HepG2 (cell line): Measurements from ENCODE around the gene TMEM19. TPM values are rescaled to one million over a fixed set of nuclear protein-coding genes. Genes with fewer than 3 reads are reported as not detected.
A peak's percentile ranks its signal among the peaks of the same experiment; 100 is the strongest.

ENCODE experiments used
- E2F1 ChIP-seq: sonication (generic); formaldehyde crosslinking; IDR thresholded peaks from 2 replicates; pipeline ENCODE4 v1.5.0; 2020; ENCODE audit warnings: missing genetic modification reagents
- HDAC1 ChIP-seq: sonication (generic); formaldehyde crosslinking; IDR thresholded peaks from 2 replicates; pipeline ENCODE4 v1.5.1; 2020; ENCODE audit warnings: mild to moderate bottlenecking, missing genetic modification reagents
- HNRNPK ChIP-seq: fragments of 200-400 bp; formaldehyde crosslinking; IDR thresholded peaks from 2 replicates; pipeline ENCODE4 v1.6.1; 2018; ENCODE audit warnings: low read length, low read depth, moderate library complexity, mild to moderate bottlenecking; ENCODE audit not compliant: poor library complexity, severe bottlenecking
- KDM3A ChIP-seq: IDR thresholded peaks from 2 replicates; pipeline ENCODE4 v1.6.1; 2018; ENCODE audit warnings: low read depth, missing compliant biosample characterization
- NCOA1 ChIP-seq: sonication (generic); formaldehyde crosslinking; IDR thresholded peaks from 2 replicates; pipeline ENCODE4 v1.9.0; 2021; ENCODE audit warnings: missing genetic modification reagents
- PATZ1 ChIP-seq: sonication (generic); formaldehyde crosslinking; IDR thresholded peaks from 2 replicates; pipeline ENCODE4 v1.4.0; 2020; ENCODE audit warnings: missing genetic modification reagents
- RBFOX2 ChIP-seq: fragments of 200-400 bp; formaldehyde crosslinking; IDR thresholded peaks from 2 replicates; pipeline ENCODE4 v1.6.1; 2017; ENCODE audit warnings: low read depth, mild to moderate bottlenecking, low read length
- RFX3 ChIP-seq: IDR thresholded peaks from 2 replicates; pipeline ENCODE4 v1.6.1; 2016; ENCODE audit warnings: missing biosample characterization, missing genetic modification reagents
- SRF ChIP-seq: IDR thresholded peaks from 2 replicates; pipeline ENCODE4 v1.6.1; 2011; ENCODE audit warnings: mild to moderate bottlenecking, low read depth, low read length, moderate library complexity
- ZMAT3 ChIP-seq: sonication (generic); formaldehyde crosslinking; conservative IDR thresholded peaks from 2 replicates; pipeline ENCODE4 v1.7.0; 2021; ENCODE audit warnings: missing genetic modification reagents
- ZNF207 ChIP-seq: fragments of 450-650 bp; IDR thresholded peaks from 2 replicates; pipeline ENCODE4 v1.6.1; 2016; ENCODE audit warnings: antibody characterized with exemption, borderline replicate concordance
- ZNF224 ChIP-seq: sonication (generic); formaldehyde crosslinking; IDR thresholded peaks from 2 replicates; pipeline ENCODE4 v1.5.0; 2020; ENCODE audit warnings: mild to moderate bottlenecking, missing genetic modification reagents
- ZNF234 ChIP-seq: sonication (generic); formaldehyde crosslinking; conservative IDR thresholded peaks from 2 replicates; pipeline ENCODE4 v1.5.1; 2020; ENCODE audit warnings: mild to moderate bottlenecking, missing genetic modification reagents
- ZNF644 ChIP-seq: IDR thresholded peaks from 2 replicates; pipeline ENCODE4 v1.6.1; 2016; ENCODE audit warnings: low read depth
- ZNF678 ChIP-seq: sonication (generic); formaldehyde crosslinking; IDR thresholded peaks from 2 replicates; pipeline ENCODE4 v1.4.0; 2020; ENCODE audit warnings: mild to moderate bottlenecking, missing genetic modification reagents
- polyA plus RNA-seq, 8 experiments: library from polyadenylated mRNA; depleted of rRNA in 3 of 8; stranded (reverse) in 7 of 8; unstranded in 1 of 8; fragments of >200 nt; fragmentation: Illumina TruSeq in 4 of 8; extraction: Trizol in 4 of 8; gene quantifications; 2 replicates each; pipeline versions ENCODE4 v1.2.1 to v1.2.3, GENCODE V29; 2011 to 2016; ENCODE audit warnings: low read depth in 4 of 8, missing spikeins in 1 of 8, mixed read lengths in 1 of 8; ENCODE audit not compliant: insufficient read depth in 1 of 8
- total RNA-seq, 5 experiments: library from RNA; depleted of rRNA; stranded (reverse); fragments of >200 nt; fragmentation: Illumina TruSeq; extraction: Trizol; gene quantifications; 2 replicates each; pipeline ENCODE4 v1.2.3, GENCODE V29; 2016; ENCODE audit warnings: low read depth in 1 of 5
- TF ChIP-seq, protein P1 (sequence below): sonication (generic); formaldehyde crosslinking; IDR thresholded peaks from 2 replicates; pipeline ENCODE4 v1.4.0; 2020; ENCODE audit warnings: missing genetic modification reagents
- TF ChIP-seq, protein P2 (sequence below): sonication (generic); formaldehyde crosslinking; IDR thresholded peaks from 2 replicates; pipeline ENCODE4 v1.4.0; 2020; ENCODE audit warnings: mild to moderate bottlenecking, missing genetic modification reagents
- TF ChIP-seq, protein P3 (sequence below): sonication (generic); formaldehyde crosslinking; IDR thresholded peaks from 2 replicates; pipeline ENCODE4 v1.8.0; 2022; ENCODE audit warnings: missing genetic modification reagents, mild to moderate bottlenecking, moderate library complexity, borderline replicate concordance
- TF ChIP-seq, protein P4 (sequence below): sonication (generic); formaldehyde crosslinking; IDR thresholded peaks from 2 replicates; pipeline ENCODE4 v1.5.0; 2020; ENCODE audit warnings: missing genetic modification reagents
- TF ChIP-seq, protein P5 (sequence below): sonication (generic); formaldehyde crosslinking; IDR thresholded peaks from 2 replicates; pipeline ENCODE4 v1.8.1; 2023; ENCODE audit warnings: mild to moderate bottlenecking, missing genetic modification reagents, borderline replicate concordance

Gene TMEM19
- total and polyA plus RNA-seq, 2 of the 13 experiments (the other 11 are each of a cell fraction or from before 2014, with no cell fraction given): 16.9 to 22.5 TPM

DNA sequence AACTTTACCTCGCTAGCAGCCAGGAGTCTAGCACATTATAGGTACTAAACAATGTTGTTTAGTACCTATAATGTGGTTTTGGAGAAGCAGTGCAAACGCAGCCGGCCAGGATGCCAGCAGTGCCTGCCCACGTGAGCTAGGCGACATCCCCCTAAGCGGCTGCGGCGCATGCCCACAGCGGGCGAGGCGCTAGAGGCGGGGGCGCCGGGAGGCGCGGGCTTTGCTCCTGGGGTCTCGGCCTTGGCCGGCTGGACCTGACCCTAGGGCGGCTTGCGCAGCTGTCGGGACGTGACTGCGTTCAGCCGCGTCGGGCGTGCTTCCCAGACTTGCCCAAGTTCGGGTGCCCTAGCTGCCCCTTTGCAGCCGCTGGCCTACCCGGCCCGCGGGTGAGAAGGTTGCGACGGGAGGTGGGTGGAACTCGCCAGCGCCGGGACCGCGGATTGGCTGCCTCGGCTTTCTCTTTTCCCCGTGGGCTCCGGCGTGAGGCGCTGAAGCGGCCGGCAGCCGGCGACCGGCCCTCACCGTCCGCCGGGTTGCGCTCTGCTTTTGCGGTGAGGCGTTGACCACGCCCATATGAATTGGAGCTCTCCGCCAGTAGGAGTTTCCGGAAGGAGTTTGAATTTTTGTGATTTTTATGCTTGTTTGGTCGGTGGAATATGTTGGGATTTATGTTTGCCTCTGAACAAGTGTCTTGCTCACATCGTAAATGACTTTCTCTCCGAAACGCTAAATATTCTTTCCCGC lies at the start of gene TMEM19 (continued):
- TF ChIP-seq E2F1 (CRISPR knock-in tag): no peak; the same call in 1 of the 2 replicates
- TF ChIP-seq ZNF234: no peak
- peak; percentile 93 for TF ChIP-seq RBFOX2
- TF ChIP-seq NCOA1 (CRISPR knock-in tag): peak; percentile 83; the same call in 1 of the 2 replicates
- TF ChIP-seq, protein P1, sequence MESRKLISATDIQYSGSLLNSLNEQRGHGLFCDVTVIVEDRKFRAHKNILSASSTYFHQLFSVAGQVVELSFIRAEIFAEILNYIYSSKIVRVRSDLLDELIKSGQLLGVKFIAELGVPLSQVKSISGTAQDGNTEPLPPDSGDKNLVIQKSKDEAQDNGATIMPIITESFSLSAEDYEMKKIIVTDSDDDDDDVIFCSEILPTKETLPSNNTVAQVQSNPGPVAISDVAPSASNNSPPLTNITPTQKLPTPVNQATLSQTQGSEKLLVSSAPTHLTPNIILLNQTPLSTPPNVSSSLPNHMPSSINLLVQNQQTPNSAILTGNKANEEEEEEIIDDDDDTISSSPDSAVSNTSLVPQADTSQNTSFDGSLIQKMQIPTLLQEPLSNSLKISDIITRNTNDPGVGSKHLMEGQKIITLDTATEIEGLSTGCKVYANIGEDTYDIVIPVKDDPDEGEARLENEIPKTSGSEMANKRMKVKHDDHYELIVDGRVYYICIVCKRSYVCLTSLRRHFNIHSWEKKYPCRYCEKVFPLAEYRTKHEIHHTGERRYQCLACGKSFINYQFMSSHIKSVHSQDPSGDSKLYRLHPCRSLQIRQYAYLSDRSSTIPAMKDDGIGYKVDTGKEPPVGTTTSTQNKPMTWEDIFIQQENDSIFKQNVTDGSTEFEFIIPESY (CRISPR knock-in tag): no peak
- no peak for TF ChIP-seq ZNF207
- TF ChIP-seq ZMAT3 (CRISPR knock-in tag): peak; percentile 71; the same call in 1 of the 2 replicates
- TF ChIP-seq, protein P2, sequence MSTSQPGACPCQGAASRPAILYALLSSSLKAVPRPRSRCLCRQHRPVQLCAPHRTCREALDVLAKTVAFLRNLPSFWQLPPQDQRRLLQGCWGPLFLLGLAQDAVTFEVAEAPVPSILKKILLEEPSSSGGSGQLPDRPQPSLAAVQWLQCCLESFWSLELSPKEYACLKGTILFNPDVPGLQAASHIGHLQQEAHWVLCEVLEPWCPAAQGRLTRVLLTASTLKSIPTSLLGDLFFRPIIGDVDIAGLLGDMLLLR (CRISPR knock-in tag): peak; percentile 93
- TF ChIP-seq, protein P3, sequence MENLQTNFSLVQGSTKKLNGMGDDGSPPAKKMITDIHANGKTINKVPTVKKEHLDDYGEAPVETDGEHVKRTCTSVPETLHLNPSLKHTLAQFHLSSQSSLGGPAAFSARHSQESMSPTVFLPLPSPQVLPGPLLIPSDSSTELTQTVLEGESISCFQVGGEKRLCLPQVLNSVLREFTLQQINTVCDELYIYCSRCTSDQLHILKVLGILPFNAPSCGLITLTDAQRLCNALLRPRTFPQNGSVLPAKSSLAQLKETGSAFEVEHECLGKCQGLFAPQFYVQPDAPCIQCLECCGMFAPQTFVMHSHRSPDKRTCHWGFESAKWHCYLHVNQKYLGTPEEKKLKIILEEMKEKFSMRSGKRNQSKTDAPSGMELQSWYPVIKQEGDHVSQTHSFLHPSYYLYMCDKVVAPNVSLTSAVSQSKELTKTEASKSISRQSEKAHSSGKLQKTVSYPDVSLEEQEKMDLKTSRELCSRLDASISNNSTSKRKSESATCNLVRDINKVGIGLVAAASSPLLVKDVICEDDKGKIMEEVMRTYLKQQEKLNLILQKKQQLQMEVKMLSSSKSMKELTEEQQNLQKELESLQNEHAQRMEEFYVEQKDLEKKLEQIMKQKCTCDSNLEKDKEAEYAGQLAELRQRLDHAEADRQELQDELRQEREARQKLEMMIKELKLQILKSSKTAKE (CRISPR knock-in tag): peak; percentile 82; the same call in 1 of the 2 replicates
- TF ChIP-seq ZNF678: peak; percentile 89; the same call in 1 of the 2 replicates
- TF ChIP-seq HDAC1 (CRISPR knock-in tag): peak; percentile 97
- TF ChIP-seq, protein P4, sequence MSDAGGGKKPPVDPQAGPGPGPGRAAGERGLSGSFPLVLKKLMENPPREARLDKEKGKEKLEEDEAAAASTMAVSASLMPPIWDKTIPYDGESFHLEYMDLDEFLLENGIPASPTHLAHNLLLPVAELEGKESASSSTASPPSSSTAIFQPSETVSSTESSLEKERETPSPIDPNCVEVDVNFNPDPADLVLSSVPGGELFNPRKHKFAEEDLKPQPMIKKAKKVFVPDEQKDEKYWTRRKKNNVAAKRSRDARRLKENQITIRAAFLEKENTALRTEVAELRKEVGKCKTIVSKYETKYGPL (CRISPR knock-in tag): no peak; the same call in 1 of the 2 replicates
- peak; percentile 86 for TF ChIP-seq ZNF224 (CRISPR knock-in tag)
- no peak for TF ChIP-seq SRF
- TF ChIP-seq KDM3A (CRISPR knock-in tag): peak; percentile 86; the same call in 1 of the 2 replicates
- TF ChIP-seq HNRNPK: no peak
- TF ChIP-seq RFX3 (CRISPR knock-in tag): peak; percentile 20; the same call in 1 of the 2 replicates
- TF ChIP-seq PATZ1: peak; percentile 67
- 0 out of 2 replicates have a peak, but pooled peaks have one; percentile 18 for TF ChIP-seq ZNF644 (CRISPR knock-in tag)
- TF ChIP-seq, protein P5, sequence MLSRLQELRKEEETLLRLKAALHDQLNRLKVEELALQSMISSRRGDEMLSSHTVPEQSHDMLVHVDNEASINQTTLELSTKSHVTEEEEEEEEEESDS: no peak
